ENCODE data around the gene UCK1. TPM values are rescaled to one million over a fixed set of nuclear protein-coding genes. Genes with fewer than 3 reads are reported as not detected.

The UCK1 gene
- total and polyA plus RNA-seq, 2 of the 13 experiments (the other 11 are each of a cell fraction or from before 2014, with no cell fraction given) = 11.0 to 24.1 TPM

DNA sequence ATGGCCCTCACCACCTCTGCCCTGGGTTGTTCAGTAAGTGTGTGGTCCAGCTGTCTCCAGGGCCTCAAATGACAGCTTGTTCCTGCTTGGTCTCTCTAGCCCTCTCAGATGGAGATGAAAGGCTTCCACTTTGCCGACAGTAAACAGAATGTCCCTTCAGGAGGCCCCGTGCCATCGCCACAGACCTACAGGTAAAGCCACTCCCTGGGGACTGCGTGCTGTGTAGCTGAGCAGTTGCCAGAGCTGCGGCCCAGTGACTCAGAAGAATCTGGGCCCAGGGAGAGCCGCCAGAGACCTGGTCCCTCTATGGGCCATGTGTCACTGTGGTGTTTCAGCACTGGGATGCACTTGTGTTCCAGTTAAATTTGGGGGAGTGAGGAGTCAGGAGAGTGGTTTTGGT lies 39.0 kb downstream of the UCK1 start:
- POLR2A ChIA-PET = no interaction called here

DNA sequence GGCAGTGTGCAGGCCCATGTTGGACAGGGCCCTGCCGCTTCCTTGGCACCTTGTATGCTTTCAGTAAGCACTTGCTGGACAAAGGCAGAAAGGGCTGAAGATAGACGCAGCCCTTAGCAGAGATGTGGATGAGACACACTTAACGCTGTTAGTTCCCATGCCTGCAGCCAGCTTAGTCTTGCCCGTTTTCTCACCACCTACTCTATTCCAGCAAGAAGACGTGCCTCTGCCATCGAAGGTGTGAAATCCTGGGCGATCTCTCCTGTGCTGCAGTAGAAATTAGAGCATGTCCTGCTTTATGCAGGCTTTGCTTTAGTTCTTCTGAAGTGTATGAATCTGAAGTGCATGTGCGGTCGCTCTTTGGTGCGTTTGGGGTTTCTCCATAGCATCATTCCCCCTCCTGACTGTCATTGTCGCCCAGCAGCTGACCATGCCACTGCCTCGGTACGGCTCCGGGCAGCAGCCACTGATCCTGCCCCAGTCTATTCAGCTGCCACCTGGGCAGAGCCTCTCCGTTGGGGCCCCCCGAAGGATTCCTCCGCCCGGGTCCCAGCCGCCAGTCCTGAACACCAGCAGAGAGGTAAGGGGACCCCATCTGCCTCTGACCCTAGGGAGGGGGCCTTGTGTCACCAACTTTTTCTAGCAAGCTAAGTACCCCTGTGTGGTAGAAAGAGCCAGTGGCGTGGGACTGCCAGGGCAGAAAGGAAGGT lies 39.9 kb downstream of the UCK1 start:
- Histone ChIP-seq H3K27ac (ENCODE audit: extremely low read length, insufficient read depth, low read length) (no peak overlapping the region), H4K20me1 (ENCODE audit: insufficient read depth, low read length) (0 out of 2 replicates have a peak, but pooled peaks cover 3% of the 10 kb centered on the region), H3K36me3 (replicated peaks in 1 of 2; ENCODE audit: control insufficient read depth in 1 of 2, insufficient read depth in 2 of 2, low read length in 2 of 2) (peaks cover 69 to 98% of the 10 kb centered on the region in 2 experiments), H3K4me3 (replicated peaks in 1 of 3; ENCODE audit: insufficient read depth in 1 of 3, low read depth in 2 of 3, low read length in 3 of 3) (no peak overlapping the region), H3K4me1 (ENCODE audit: insufficient read depth, low read length) (no peaks in the 10 kb centered on the region), H3K27me3 (ENCODE audit: control insufficient read depth in 1 of 2, insufficient read depth in 2 of 2, low read length in 2 of 2) (no peaks in the 10 kb centered on the region), H2AFZ (ENCODE audit: low read length) (no peak overlapping the region), H3K9ac (ENCODE audit: insufficient read depth, low read depth, low read length) (no peak overlapping the region), H3K4me2 (ENCODE audit: low read depth, low read length) (no peak overlapping the region), H3K9me3 (ENCODE audit: low read length) (no peaks in the 10 kb centered on the region), H3K79me2 (ENCODE audit: insufficient read depth, low read length) (no peaks in the 10 kb centered on the region)
- WGBS (ENCODE audit: low lambda C conversion rate) = 98% methylated on average over 20 of the region's 20 CpGs
- in situ Hi-C loops (cut with HindIII; ENCODE audit: extremely low pct_ligation_motif_present, low pct_unique_long_range_greater_than_20kb) (no loop called here), intact Hi-C loops (cut with micrococcal nuclease; ENCODE audit: unreplicated experiment) (no loop called here)
- CTCF ChIA-PET (ENCODE audit: low intra/inter-chr PET ratio, low total read pairs) = no interaction called here
- ATAC-seq (no peak), DNase-seq (ENCODE audit: low spot score) (no peak), FAIRE-seq (no peak)
- BruUV-seq (replicated peaks) = no TSS peak
- TF ChIP-seq ZNF367 (CRISPR knock-in tag; IDR thresholded peaks at IDR 0.05; ENCODE audit: borderline replicate concordance) (no peak), AGO2 (optimal IDR thresholded peaks at IDR 0.05; ENCODE audit: low read depth, low read length) (peak; percentile 51)
- POLR2A ChIA-PET = no interaction called here

More for the DNA sequence above, 39.0 kb downstream of the UCK1 start:
- Histone ChIP-seq H4K20me1 (ENCODE audit: insufficient read depth, low read length) (0 out of 2 replicates have a peak, but pooled peaks cover 3% of the 10 kb centered on the region), H3K27me3 (ENCODE audit: control insufficient read depth in 1 of 2, insufficient read depth in 2 of 2, low read length in 2 of 2) (no peaks in the 10 kb centered on the region), H3K4me3 (replicated peaks in 1 of 3; ENCODE audit: insufficient read depth in 1 of 3, low read depth in 2 of 3, low read length in 3 of 3) (no peak overlapping the region), H3K4me1 (ENCODE audit: insufficient read depth, low read length) (no peaks in the 10 kb centered on the region), H3K4me2 (ENCODE audit: low read depth, low read length) (no peak overlapping the region), H3K36me3 (replicated peaks in 1 of 2; ENCODE audit: control insufficient read depth in 1 of 2, insufficient read depth in 2 of 2, low read length in 2 of 2) (peaks cover 69 to 97% of the 10 kb centered on the region in 2 experiments), H3K79me2 (ENCODE audit: insufficient read depth, low read length) (no peaks in the 10 kb centered on the region), H3K9ac (ENCODE audit: insufficient read depth, low read depth, low read length) (no peak overlapping the region), H2AFZ (ENCODE audit: low read length) (no peak overlapping the region), H3K27ac (ENCODE audit: extremely low read length, insufficient read depth, low read length) (no peak overlapping the region), H3K9me3 (ENCODE audit: low read length) (no peaks in the 10 kb centered on the region)
- FAIRE-seq (no peak), ATAC-seq (no peak), DNase-seq (ENCODE audit: low spot score) (no peak)
- no TSS peak for BruUV-seq (replicated peaks)
- in situ Hi-C loops (cut with HindIII; ENCODE audit: extremely low pct_ligation_motif_present, low pct_unique_long_range_greater_than_20kb) (no loop called here), intact Hi-C loops (cut with micrococcal nuclease; ENCODE audit: unreplicated experiment) (no loop called here)
- TF ChIP-seq ZNF3 (CRISPR knock-in tag; IDR thresholded peaks at IDR 0.05) (no peak), RBM22 (optimal IDR thresholded peaks at IDR 0.05; ENCODE audit: low read length) (peak; percentile 17)
- CTCF ChIA-PET (ENCODE audit: low intra/inter-chr PET ratio, low total read pairs) = no interaction called here
- WGBS (ENCODE audit: low lambda C conversion rate) = 100% methylated on average over 1 of the region's 6 CpGs

All from HepG2 (cell line).